ENCODE data around the gene PLA2G4E.

GRCh38 chr15:41940441-41940857 is 80.4 kb downstream of the PLA2G4E start:
- TF ChIP-seq FOXA1 (IDR thresholded peaks at IDR 0.05) (no peak), TARDBP (IDR thresholded peaks at IDR 0.05) (no peak), SP1 (IDR thresholded peaks at IDR 0.05) (no peak), BHLHE40 (IDR thresholded peaks at IDR 0.05; ENCODE audit: borderline replicate concordance) (no peak), FOXK2 (IDR thresholded peaks at IDR 0.05) (no peak), LEF1 (IDR thresholded peaks at IDR 0.05; ENCODE audit: borderline replicate concordance) (no peak), ARNT (IDR thresholded peaks at IDR 0.05) (no peak), HDGF (IDR thresholded peaks at IDR 0.05; ENCODE audit: borderline replicate concordance) (no peak), L3MBTL2 (conservative IDR thresholded peaks at IDR 0.05) (no peak), PKNOX1 (IDR thresholded peaks at IDR 0.05) (no peak), SUZ12 (IDR thresholded peaks at IDR 0.05) (no peak), ZNF384 (IDR thresholded peaks at IDR 0.05) (no peak), NFRKB (IDR thresholded peaks at IDR 0.05) (no peak), ELF4 (IDR thresholded peaks at IDR 0.05) (no peak)
